NCI-H146 (cell line): ENCODE results near the gene PALD1.
"Not testable (repeated sequence)": the region's sequence is repeated elsewhere in the genome, so short reads cannot be mapped to it uniquely, and the experiment has no call there.

ENCODE experiments used
- DNase-seq: peaks from one replicate; lab custom pipeline; 2025; lab: John Stamatoyannopoulos, UW

Gene PALD1

GRCh38 chr10:70604106-70604505, 125.5 kb downstream of the PALD1 start:
- no peak for DNase-seq

GRCh38 chr10:70605161-70605560, 126.6 kb downstream of the PALD1 start:
- no peak for DNase-seq

GRCh38 chr10:70607936-70608335, 129.4 kb downstream of the PALD1 start:
- DNase-seq, result no peak

GRCh38 chr10:70613941-70614340, 135.4 kb downstream of the PALD1 start:
- DNase-seq, result no peak

- not testable (repeated sequence) for DNase-seq
Observed at GRCh38 chr10:70614364-70614763, 135.8 kb downstream of the PALD1 start.

DNA sequence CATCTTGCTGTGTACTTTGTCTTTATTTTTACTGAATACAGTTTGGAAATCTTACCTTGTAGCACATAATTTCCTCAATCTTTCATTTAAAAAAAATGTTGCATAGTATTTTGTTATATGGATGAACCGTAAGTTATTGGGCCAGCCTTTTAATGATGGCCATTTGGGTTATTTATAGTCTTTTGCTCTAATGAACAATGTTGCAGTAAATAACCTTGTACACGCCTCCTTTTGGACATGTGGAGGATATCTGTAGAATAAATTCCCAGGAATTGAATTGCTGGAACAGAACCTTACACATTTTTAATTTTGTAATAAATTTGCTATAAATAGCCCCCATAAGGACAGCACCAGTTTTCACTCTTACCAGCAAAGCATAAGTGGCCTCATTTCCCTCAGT, 136.6 kb downstream of the PALD1 start:
- DNase-seq, result no peak

GRCh38 chr10:70615784-70616522, 137.4 kb downstream of the PALD1 start:
- DNase-seq, result no peak

- DNase-seq, result no peak
Observed at GRCh38 chr10:70616761-70617160, 138.2 kb downstream of the PALD1 start.
